HFFc6 (cell line): ENCODE results near the gene CPPED1. TPM values are rescaled to one million over a fixed set of nuclear protein-coding genes. Genes with fewer than 3 reads are reported as not detected.

Experiments
- DNase-seq: peaks from one replicate; pipeline ENCODE4 v3.0.0-alpha.2; 2018
- H3K27ac Mint-ChIP-seq: 2 replicates; pipeline ENCODE4 v1.8.0; 2020; ENCODE audit warnings: mild to moderate bottlenecking, mixed read lengths
- H3K27me3 Mint-ChIP-seq: 2 replicates; pipeline ENCODE4 v1.8.0; 2021; ENCODE audit warnings: mild to moderate bottlenecking, moderate library complexity, mixed read lengths; ENCODE audit not compliant: insufficient read depth
- H3K36me3 Mint-ChIP-seq: 2 replicates; pipeline ENCODE4 v1.8.0; 2021; ENCODE audit warnings: low read depth, mixed read lengths
- H3K4me1 Mint-ChIP-seq: 2 replicates; pipeline ENCODE4 v1.8.0; 2020; ENCODE audit warnings: low read depth, mixed read lengths
- H3K4me3 Mint-ChIP-seq: 2 replicates; pipeline ENCODE4 v1.8.0; 2020; ENCODE audit warnings: mild to moderate bottlenecking, moderate library complexity, mixed read lengths
- H3K9me3 Mint-ChIP-seq: 2 replicates; pipeline ENCODE4 v1.8.0; 2020; ENCODE audit warnings: mild to moderate bottlenecking, mixed read lengths
- CTCF ChIP-seq: fragments of 200-600 bp; sonication (generic); IDR thresholded peaks from 2 replicates; pipeline ENCODE4 v1.5.0; 2021; ENCODE audit warnings: antibody characterized with exemption, mild to moderate bottlenecking
- total RNA-seq, 6 experiments: library from RNA; stranded (reverse); fragmentation: NEBNext Ultra II Directional; extraction: Animal tissue kit (Norgen Biotek cat#: 25700); gene quantifications; 2 replicates in 1 of 6; 3 replicates in 5 of 6; pipeline ENCODE4 v1.2.3, GENCODE V29; 2021

The CPPED1 gene
- total RNA-seq, 6 experiments from 2014 or later, result 54.6 to 66.7 (median 63.1) TPM

- Mint-ChIP-seq H3K27me3 (no peaks in the 10 kb centered on the region; the same call in none of the 2 replicates), H3K27ac (no peak overlapping the region), H3K4me3 (no peak overlapping the region), H3K4me1 (no peaks in the 10 kb centered on the region), H3K9me3 (peaks cover 12% of the 10 kb centered on the region), H3K36me3 (peaks cover 61% of the 10 kb centered on the region)
- DNase-seq, result no peak
- no peak for TF ChIP-seq CTCF
Measured at GRCh38 chr16:12788758-12789157, 14.9 kb downstream of the CPPED1 start.

DNA sequence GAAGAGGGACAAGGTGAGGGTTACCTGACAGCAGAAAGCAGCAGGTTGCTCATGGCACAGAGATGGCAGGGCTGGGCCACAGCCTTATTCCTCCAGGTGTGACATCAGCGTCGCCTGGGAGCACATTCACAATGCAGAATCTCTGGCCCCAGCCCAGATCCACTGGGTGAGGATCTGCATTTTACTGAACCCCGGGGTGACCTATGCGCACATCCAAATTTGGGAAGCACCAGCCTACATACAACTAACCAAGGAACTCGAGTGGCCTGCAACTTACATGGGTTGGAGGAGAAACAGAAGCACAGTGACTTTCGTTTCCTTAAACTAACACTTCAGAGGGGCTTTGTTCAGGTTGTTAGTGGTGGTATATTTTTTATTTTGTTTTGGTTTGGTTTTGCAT, 17.6 kb downstream of the CPPED1 start:
- DNase-seq, result no peak
- Mint-ChIP-seq H3K27me3 (no peaks in the 10 kb centered on the region; the same call in none of the 2 replicates), H3K9me3 (peaks cover 12% of the 10 kb centered on the region), H3K4me1 (no peaks in the 10 kb centered on the region), H3K4me3 (no peak overlapping the region), H3K36me3 (peaks cover 45% of the 10 kb centered on the region), H3K27ac (no peak overlapping the region)
- TF ChIP-seq CTCF, result no peak

GRCh38 chr16:12784076-12784475, 19.6 kb downstream of the CPPED1 start:
- Mint-ChIP-seq H3K9me3 (peaks cover 12% of the 10 kb centered on the region), H3K4me3 (no peak overlapping the region), H3K27me3 (no peaks in the 10 kb centered on the region; the same call in none of the 2 replicates), H3K36me3 (peaks cover 52% of the 10 kb centered on the region), H3K4me1 (no peaks in the 10 kb centered on the region), H3K27ac (no peak overlapping the region)
- no peak for DNase-seq
- no peak for TF ChIP-seq CTCF

DNA sequence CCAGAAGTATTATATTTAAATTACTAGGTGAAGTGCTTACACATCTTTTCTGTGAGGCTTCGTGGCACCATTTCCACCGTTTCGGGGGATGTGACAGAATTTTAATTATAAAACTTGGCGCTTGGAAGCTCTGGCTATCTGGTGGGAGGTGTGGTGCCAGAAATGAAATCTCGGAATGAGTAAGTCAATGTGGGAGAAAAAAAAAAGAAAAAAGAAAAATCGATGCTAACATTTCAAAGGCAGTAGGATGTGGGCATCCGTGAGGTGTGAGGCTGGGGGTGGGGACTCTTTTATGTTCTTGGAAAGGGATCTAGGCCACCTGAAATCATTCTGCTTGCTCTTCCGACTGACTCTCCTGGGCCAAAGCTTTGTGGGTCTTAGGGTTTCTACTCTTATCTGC, 21.9 kb downstream of the CPPED1 start:
- Mint-ChIP-seq H3K9me3 (peaks cover 12% of the 10 kb centered on the region), H3K4me3 (no peak overlapping the region), H3K4me1 (no peaks in the 10 kb centered on the region), H3K27ac (no peak overlapping the region), H3K27me3 (no peaks in the 10 kb centered on the region; the same call in 1 of the 2 replicates), H3K36me3 (peaks cover 46% of the 10 kb centered on the region)
- no peak for DNase-seq
- TF ChIP-seq CTCF, result no peak

GRCh38 chr16:12780467-12780866, 23.2 kb downstream of the CPPED1 start:
- H3K27me3 Mint-ChIP-seq, result no peaks in the 10 kb centered on the region
- no peak for TF ChIP-seq CTCF

DNA sequence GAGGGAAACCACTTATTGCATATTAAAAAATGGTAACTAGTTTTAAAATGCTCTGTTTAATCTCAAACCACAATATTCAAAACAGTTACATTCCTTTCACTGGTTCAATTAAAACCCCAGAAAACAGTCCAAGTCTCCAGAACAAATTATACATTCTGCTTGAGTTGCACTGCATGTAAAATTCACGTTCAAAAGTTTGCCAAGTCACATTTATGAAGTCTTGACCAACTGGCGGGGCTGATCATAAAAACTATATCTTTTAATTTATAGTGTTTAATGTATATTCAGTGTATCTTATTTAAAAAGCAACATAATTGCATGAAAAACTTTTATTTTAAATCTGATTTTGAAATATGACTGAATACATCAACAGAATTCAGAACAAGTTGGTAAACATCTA, 25.0 kb downstream of the CPPED1 start:
- no peak for TF ChIP-seq CTCF
- peaks cover 43% of the 10 kb centered on the region for H3K36me3 Mint-ChIP-seq

More at GRCh38 chr16:12780467-12780866, 23.2 kb downstream of the CPPED1 start:
- peaks cover 8% of the 10 kb centered on the region for H3K9me3 Mint-ChIP-seq
- H3K4me1 Mint-ChIP-seq, result no peaks in the 10 kb centered on the region
- no peak overlapping the region for H3K27ac Mint-ChIP-seq
- peaks cover 45% of the 10 kb centered on the region for H3K36me3 Mint-ChIP-seq
- H3K4me3 Mint-ChIP-seq, result no peak overlapping the region
- no peak for DNase-seq

More for the DNA sequence above, 25.0 kb downstream of the CPPED1 start:
- no peaks in the 10 kb centered on the region for H3K4me1 Mint-ChIP-seq
- H3K27ac Mint-ChIP-seq, result no peak overlapping the region
- H3K4me3 Mint-ChIP-seq, result no peak overlapping the region
- no peak for DNase-seq
- H3K27me3 Mint-ChIP-seq, result no peaks in the 10 kb centered on the region
- H3K9me3 Mint-ChIP-seq, result no peaks in the 10 kb centered on the region
